Suprapubic skin (tissue), 3 donors: ENCODE measurements around the gene AFF4.

Experiments used
- POLR2AphosphoS5 ChIP-seq, 3 donors: sonication (generic); formaldehyde crosslinking; IDR thresholded peaks; one replicate each; pipeline ENCODE4 v1.6.1; 2017; ENCODE audit warnings: antibody characterized with exemption in 3 of 3
- TF ChIP-seq, protein P1 (sequence below), 2 donors: fragments of 200-600 bp in 1 of 2; fragments of 450-650 bp in 1 of 2; sonication (generic) in 1 of 2; IDR thresholded peaks; one replicate each; pipeline ENCODE4 v1.5.1; 2016 to 2019; ENCODE audit warnings: antibody characterized with exemption in 2 of 2, mild to moderate bottlenecking in 1 of 2, moderate library complexity in 1 of 2

GRCh38 chr5:132915681-132916080 lies 47.8 kb downstream of the AFF4 start:
- TF ChIP-seq, protein P1, sequence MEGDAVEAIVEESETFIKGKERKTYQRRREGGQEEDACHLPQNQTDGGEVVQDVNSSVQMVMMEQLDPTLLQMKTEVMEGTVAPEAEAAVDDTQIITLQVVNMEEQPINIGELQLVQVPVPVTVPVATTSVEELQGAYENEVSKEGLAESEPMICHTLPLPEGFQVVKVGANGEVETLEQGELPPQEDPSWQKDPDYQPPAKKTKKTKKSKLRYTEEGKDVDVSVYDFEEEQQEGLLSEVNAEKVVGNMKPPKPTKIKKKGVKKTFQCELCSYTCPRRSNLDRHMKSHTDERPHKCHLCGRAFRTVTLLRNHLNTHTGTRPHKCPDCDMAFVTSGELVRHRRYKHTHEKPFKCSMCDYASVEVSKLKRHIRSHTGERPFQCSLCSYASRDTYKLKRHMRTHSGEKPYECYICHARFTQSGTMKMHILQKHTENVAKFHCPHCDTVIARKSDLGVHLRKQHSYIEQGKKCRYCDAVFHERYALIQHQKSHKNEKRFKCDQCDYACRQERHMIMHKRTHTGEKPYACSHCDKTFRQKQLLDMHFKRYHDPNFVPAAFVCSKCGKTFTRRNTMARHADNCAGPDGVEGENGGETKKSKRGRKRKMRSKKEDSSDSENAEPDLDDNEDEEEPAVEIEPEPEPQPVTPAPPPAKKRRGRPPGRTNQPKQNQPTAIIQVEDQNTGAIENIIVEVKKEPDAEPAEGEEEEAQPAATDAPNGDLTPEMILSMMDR (IDR thresholded peaks at IDR 0.05): no peak
- no peak for TF ChIP-seq POLR2AphosphoS5 (IDR thresholded peaks at IDR 0.05)
